ENCODE data around the gene PLEKHF1.

The PLEKHF1 gene

GRCh38 chr19:29724102-29724641 lies 58.9 kb downstream of the PLEKHF1 start:
- in situ Hi-C loops (cut with MboI; ENCODE audit: low sequenced_read_pairs): loop anchor here (25.0 kb wide), 1 partner anchor 437 kb away; no protein-coding TSS in a partner anchor

GRCh38 chr19:29724746-29725145 lies 59.5 kb downstream of the PLEKHF1 start:
- in situ Hi-C loops (cut with MboI; ENCODE audit: low sequenced_read_pairs): loop anchor here (25.0 kb wide), 2 partner anchors 437 to 938 kb away; no protein-coding TSS in a partner anchor
